ENCODE measurements around the gene NFKBIE.
"Not testable (repeated sequence)": the region's sequence is repeated elsewhere in the genome, so short reads cannot be mapped to it uniquely, and the experiment has no call there.

NFKBIE gene

DNA sequence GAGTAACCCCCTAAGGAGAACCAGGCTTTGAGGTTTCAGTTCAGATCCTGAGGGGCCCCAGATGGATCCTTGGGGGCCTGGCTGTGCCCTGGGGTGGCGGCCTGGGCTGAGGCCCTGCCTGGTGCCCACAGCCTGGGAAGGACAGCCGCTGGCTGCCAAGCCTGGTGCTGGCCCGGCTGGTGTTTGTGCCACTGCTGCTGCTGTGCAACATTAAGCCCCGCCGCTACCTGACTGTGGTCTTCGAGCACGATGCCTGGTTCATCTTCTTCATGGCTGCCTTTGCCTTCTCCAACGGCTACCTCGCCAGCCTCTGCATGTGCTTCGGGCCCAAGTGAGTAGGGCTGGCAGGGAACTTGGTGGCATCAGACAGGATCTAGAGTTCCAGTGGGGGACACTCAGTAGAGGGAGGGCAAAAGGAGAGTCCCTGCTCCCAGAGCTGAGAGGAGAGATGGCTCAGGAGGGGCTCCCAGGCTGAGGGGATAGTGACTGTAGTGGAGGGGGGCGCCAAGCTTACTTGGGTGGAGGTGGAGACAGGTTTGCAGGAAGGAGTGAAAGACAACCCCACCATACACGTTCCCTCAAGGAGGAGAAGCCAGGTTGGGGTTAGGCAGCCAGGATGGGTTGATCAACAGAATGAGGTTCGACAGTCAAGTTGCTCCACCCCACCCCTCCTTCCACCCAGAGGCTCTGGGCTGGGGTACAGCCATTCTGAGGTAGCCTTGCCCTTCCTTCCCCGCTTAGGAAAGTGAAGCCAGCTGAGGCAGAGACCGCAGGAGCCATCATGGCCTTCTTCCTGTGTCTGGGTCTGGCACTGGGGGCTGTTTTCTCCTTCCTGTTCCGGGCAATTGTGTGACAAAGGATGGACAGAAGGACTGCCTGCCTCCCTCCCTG is 32.4 kb downstream of the NFKBIE start:
- DNase-seq (ENCODE audit: low read depth), result no peak
- TF ChIP-seq, protein P1, sequence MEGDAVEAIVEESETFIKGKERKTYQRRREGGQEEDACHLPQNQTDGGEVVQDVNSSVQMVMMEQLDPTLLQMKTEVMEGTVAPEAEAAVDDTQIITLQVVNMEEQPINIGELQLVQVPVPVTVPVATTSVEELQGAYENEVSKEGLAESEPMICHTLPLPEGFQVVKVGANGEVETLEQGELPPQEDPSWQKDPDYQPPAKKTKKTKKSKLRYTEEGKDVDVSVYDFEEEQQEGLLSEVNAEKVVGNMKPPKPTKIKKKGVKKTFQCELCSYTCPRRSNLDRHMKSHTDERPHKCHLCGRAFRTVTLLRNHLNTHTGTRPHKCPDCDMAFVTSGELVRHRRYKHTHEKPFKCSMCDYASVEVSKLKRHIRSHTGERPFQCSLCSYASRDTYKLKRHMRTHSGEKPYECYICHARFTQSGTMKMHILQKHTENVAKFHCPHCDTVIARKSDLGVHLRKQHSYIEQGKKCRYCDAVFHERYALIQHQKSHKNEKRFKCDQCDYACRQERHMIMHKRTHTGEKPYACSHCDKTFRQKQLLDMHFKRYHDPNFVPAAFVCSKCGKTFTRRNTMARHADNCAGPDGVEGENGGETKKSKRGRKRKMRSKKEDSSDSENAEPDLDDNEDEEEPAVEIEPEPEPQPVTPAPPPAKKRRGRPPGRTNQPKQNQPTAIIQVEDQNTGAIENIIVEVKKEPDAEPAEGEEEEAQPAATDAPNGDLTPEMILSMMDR (conservative IDR thresholded peaks at IDR 0.05; ENCODE audit: low read depth, low read length), result no peak
- no peak overlapping the region for H3K4me3 ChIP-seq (ENCODE audit: low read length)

DNA sequence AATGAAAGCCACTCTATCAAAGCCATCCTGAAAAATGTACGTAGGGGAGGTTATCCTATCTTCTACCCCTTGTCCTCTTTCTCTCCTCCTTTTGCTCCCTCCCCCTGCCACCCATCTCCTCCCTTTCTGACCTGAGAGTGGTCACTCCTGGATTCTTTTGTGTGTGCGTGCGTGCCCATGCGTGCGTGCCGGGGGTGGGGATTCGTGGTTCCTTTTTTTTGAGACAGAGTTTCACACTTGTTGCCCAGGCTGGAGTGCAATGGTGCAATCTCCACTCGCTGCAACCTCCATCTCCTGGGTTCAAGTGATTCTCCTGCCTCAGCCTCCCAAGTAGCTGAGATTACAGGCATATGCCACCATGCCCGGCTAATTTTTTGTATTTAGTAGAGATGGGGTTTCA is 33.9 kb downstream of the NFKBIE start:
- not testable (repeated sequence) for DNase-seq (ENCODE audit: low read depth); H3K4me3 ChIP-seq (ENCODE audit: low read length)

DNA sequence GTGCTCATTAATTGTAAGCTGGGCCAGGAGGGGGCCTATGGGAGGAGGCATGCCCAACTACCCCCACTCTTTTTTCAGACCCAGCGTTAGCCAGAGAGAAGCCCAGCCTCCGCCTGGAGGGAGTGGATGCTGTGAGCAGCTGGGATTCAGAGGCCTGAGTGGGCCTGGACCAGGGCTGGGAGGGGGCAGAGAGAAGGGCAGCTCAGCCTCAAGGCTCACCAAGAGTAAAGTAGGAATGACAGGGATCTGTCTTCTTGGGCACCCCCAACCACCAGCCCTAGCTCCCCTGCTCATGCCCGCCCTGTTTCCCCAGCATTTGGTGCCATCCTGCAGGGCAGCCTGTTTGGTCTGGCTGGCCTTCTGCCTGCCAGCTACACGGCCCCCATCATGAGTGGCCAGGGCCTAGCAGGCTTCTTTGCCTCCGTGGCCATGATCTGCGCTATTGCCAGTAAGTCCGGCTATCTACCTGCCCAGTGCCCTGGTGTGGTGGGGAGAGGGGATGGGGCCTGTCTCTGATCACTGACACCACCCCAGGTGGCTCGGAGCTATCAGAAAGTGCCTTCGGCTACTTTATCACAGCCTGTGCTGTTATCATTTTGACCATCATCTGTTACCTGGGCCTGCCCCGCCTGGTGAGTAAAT is 35.2 kb downstream of the NFKBIE start:
- no peak overlapping the region for H3K4me3 ChIP-seq (ENCODE audit: low read length)
- DNase-seq (ENCODE audit: low read depth), result no peak
- TF ChIP-seq, protein P1 (conservative IDR thresholded peaks at IDR 0.05; ENCODE audit: low read depth, low read length), result no peak

DNA sequence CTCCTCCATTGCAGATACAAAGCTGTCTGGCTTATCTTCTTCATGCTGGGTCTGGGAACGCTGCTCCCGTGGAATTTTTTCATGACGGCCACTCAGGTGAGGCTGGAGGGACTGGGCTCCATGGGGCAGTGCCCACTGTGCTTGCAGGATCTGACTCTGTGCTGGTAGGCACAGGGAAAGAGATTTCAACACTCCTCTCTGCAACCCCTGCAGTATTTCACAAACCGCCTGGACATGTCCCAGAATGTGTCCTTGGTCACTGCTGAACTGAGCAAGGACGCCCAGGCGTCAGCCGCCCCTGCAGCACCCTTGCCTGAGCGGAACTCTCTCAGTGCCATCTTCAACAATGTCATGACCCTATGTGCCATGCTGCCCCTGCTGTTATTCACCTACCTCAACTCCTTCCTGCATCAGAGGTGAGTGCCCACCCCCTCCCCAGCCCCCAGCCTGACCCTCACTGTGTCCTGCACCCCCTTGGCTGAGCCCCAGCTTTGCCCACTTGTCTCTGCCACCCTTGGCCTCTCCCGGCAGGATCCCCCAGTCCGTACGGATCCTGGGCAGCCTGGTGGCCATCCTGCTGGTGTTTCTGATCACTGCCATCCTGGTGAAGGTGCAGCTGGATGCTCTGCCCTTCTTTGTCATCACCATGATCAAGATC is 35.8 kb downstream of the NFKBIE start:
- TF ChIP-seq, protein P1 (conservative IDR thresholded peaks at IDR 0.05; ENCODE audit: low read depth, low read length), result no peak
- H3K4me3 ChIP-seq (ENCODE audit: low read length), result no peak overlapping the region
- DNase-seq (ENCODE audit: low read depth), result no peak

DNA sequence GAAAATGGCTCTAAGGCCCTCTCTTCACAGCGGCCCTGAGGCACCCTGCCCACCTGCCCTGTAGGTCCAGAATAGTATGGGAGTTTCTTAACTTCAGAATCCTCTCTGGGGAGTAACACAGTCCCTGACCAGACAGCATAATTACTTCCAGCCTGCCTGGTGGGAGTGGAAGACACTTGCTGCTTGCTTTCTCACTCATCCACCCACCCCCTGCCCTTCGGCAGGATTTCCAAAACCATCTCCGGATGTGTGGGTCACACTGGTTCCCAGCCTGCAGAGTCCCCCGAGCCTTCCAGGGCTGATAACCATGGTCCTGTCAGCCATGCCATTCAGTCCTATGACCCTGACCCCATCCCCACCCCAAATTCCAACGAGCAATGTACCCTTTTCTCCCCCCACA is 36.5 kb downstream of the NFKBIE start:
- H3K4me3 ChIP-seq (ENCODE audit: low read length), result no peak overlapping the region
- DNase-seq (ENCODE audit: low read depth), result no peak
- TF ChIP-seq, protein P1 (conservative IDR thresholded peaks at IDR 0.05; ENCODE audit: low read depth, low read length), result no peak

DNA sequence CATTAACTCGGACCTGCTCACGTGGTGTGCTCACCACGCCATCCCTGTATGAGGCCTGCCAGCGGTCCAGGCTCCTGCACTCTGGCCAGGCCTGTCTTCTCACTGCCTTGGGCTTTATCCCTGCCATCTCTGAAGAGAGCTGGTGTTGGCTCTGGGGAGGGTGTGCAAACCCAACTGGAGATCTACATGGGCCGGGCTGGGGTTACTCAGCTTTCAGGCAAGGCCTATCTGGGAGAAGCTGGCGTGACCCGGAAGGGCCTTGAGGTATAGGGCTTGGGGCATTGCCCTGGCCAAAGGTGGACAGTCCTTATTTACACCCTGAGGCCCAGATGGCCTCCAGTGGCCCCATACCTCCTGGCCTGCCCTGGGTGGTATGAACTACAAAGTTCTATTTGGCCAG is 36.9 kb downstream of the NFKBIE start:
- TF ChIP-seq, protein P1 (conservative IDR thresholded peaks at IDR 0.05; ENCODE audit: low read depth, low read length), result no peak
- H3K4me3 ChIP-seq (ENCODE audit: low read length), result no peak overlapping the region
- no peak for DNase-seq (ENCODE audit: low read depth)

DNA sequence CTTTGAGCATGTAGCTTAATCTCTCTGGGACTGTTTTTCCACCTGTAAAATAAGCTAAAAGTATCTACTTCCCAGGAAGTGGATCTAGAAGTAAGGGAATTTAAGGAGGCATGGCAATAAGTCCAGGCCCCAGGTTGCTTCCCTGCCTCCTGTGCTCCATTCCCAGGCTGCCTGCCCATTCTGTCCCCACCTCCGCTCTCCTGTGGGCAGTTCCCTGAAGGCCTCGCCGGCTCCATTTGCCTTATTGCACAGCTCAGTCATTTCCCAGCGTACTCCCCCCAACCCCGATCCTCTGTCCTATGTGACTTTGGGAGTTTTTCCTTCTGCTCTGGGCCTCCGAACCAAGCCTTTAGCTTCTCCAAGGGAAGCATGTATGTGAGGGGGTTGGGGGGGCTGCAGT is 37.3 kb downstream of the NFKBIE start:
- H3K4me3 ChIP-seq (ENCODE audit: low read length), result no peak overlapping the region
- no peak for DNase-seq (ENCODE audit: low read depth)
- TF ChIP-seq, protein P1 (conservative IDR thresholded peaks at IDR 0.05; ENCODE audit: low read depth, low read length), result no peak
